GM12892 (cell line): Measurements from ENCODE around the gene PTBP2.

Experiments
- POLR2A ChIP-seq: IDR thresholded peaks from 2 replicates; pipeline ENCODE4 v1.6.1; 2011; ENCODE audit warnings: low read depth, low read length, control low read depth
- POLR2AphosphoS5 ChIP-seq: IDR thresholded peaks from 2 replicates; pipeline ENCODE4 v1.6.1; 2011; ENCODE audit warnings: low read depth, low read length, control low read depth
- TAF1 ChIP-seq: IDR thresholded peaks from 2 replicates; pipeline ENCODE4 v1.6.1; 2011; ENCODE audit warnings: low read depth, mild to moderate bottlenecking, control low read depth, low read length, borderline replicate concordance

GRCh38 chr1:96792220-96792619 lies 70.6 kb downstream of the PTBP2 start:
- TF ChIP-seq TAF1 (no peak), POLR2A (no peak), POLR2AphosphoS5 (no peak)
